ENCODE data around the gene MARK2.

MARK2 gene

GRCh38 chr11:63880403-63880790, 41.5 kb downstream of the MARK2 start:
- DNase-seq (ENCODE audit: low read depth, low spot score) = no peak

GRCh38 chr11:63882555-63883242, 43.8 kb downstream of the MARK2 start:
- DNase-seq (ENCODE audit: low read depth, low spot score) = peak; percentile 80

- DNase-seq (ENCODE audit: low read depth, low spot score) = no peak
These were observed 44.9 kb downstream of the MARK2 start for GRCh38 chr11:63883791-63884190.

GRCh38 chr11:63884196-63884932, 45.5 kb downstream of the MARK2 start:
- DNase-seq (ENCODE audit: low read depth, low spot score) = no peak

- no peak for DNase-seq (ENCODE audit: low read depth, low spot score)
These were observed 48.6 kb downstream of the MARK2 start for GRCh38 chr11:63887386-63887999.

GRCh38 chr11:63888170-63889086, 49.5 kb downstream of the MARK2 start:
- DNase-seq (ENCODE audit: low read depth, low spot score) = peak; percentile 52

- DNase-seq (ENCODE audit: low read depth, low spot score) = no peak
These were observed 50.4 kb downstream of the MARK2 start for GRCh38 chr11:63889344-63889743.

- no peak for DNase-seq (ENCODE audit: low read depth, low spot score)
These were observed 51.5 kb downstream of the MARK2 start for GRCh38 chr11:63890368-63890767.

- DNase-seq (ENCODE audit: low read depth, low spot score) = peak; percentile 65
These were observed 53.3 kb downstream of the MARK2 start for GRCh38 chr11:63892228-63892627.

GRCh38 chr11:63893355-63893754, 54.4 kb downstream of the MARK2 start:
- no peak for DNase-seq (ENCODE audit: low read depth, low spot score)

- DNase-seq (ENCODE audit: low read depth, low spot score) = no peak
These were observed 57.2 kb downstream of the MARK2 start for GRCh38 chr11:63896071-63896470.

- no peak for DNase-seq (ENCODE audit: low read depth, low spot score)
These were observed 58.7 kb downstream of the MARK2 start for GRCh38 chr11:63897459-63898146.

GRCh38 chr11:63901660-63902059, 62.8 kb downstream of the MARK2 start:
- DNase-seq (ENCODE audit: low read depth, low spot score) = no peak

GRCh38 chr11:63903884-63904283, 65.0 kb downstream of the MARK2 start:
- DNase-seq (ENCODE audit: low read depth, low spot score) = no peak

- DNase-seq (ENCODE audit: low read depth, low spot score) = no peak
These were observed 65.8 kb downstream of the MARK2 start for GRCh38 chr11:63904743-63905142.

- DNase-seq (ENCODE audit: low read depth, low spot score) = no peak
These were observed 66.3 kb downstream of the MARK2 start for GRCh38 chr11:63905179-63905578.

- no peak for DNase-seq (ENCODE audit: low read depth, low spot score)
These were observed 67.2 kb downstream of the MARK2 start for GRCh38 chr11:63906087-63906486.

GRCh38 chr11:63906585-63906984, 67.7 kb downstream of the MARK2 start:
- DNase-seq (ENCODE audit: low read depth, low spot score) = no peak

- no peak for DNase-seq (ENCODE audit: low read depth, low spot score)
These were observed 68.2 kb downstream of the MARK2 start for GRCh38 chr11:63907063-63907462.

- DNase-seq (ENCODE audit: low read depth, low spot score) = no peak
These were observed 69.1 kb downstream of the MARK2 start for GRCh38 chr11:63907808-63908530.
